ENCODE data around the gene CDC42EP3.

- no peak for TF ChIP-seq CTCF (IDR thresholded peaks at IDR 0.05)
- TF ChIP-seq POLR2A (IDR thresholded peaks at IDR 0.05), result no peak
Measured at GRCh38 chr2:37649518-37649917, 21.9 kb downstream of the CDC42EP3 start.

All from adrenal gland (tissue), 5 donors.